PC-9 (cell line): ENCODE data around the gene JPH4.

Experiments used
- EZH2 ChIP-seq: fragments of 200-600 bp; sonication (generic); IDR thresholded peaks from 2 replicates; pipeline ENCODE4 v1.8.0; 2017; ENCODE audit warnings: antibody characterized with exemption, low read depth
- TF ChIP-seq, protein P1 (sequence below): fragments of 200-600 bp; sonication (generic); conservative IDR thresholded peaks from 2 replicates; pipeline ENCODE4 v1.6.1; 2017; ENCODE audit warnings: mixed run types, antibody characterized with exemption, mild to moderate bottlenecking, moderate library complexity

DNA sequence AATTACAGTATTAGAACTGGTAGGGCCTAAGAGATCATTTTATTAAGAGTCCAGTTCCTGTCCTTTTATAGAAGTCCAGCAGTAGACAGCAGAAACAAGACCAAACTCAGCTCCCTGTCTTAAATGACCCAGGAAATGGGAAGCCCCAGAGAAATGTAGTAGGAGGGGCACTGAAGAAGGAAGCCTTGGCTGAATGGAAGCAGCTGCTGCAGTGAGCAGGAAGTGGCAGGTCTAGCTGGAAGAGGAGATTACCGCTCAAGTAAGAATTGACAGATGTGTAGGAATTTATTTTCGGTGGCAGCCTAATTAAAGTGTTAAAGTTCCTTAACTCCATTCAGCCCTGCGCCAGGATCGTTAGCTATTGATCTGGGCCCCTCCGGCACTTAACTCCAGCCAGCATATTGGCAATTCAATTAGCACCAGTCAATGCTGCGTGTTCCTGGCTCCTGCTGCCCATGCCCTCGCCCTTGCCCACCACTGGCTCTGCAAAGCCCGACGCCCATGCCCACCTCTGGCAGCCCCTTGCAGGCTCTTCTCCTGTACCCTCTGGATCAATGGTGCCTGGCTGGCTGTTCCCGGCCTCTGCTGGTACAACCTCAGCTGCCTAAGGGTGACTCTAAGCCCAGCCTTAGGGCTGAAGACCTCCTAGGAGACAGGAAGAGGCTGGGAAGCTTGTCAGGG lies 48.1 kb downstream of the JPH4 start:
- TF ChIP-seq, protein P1, sequence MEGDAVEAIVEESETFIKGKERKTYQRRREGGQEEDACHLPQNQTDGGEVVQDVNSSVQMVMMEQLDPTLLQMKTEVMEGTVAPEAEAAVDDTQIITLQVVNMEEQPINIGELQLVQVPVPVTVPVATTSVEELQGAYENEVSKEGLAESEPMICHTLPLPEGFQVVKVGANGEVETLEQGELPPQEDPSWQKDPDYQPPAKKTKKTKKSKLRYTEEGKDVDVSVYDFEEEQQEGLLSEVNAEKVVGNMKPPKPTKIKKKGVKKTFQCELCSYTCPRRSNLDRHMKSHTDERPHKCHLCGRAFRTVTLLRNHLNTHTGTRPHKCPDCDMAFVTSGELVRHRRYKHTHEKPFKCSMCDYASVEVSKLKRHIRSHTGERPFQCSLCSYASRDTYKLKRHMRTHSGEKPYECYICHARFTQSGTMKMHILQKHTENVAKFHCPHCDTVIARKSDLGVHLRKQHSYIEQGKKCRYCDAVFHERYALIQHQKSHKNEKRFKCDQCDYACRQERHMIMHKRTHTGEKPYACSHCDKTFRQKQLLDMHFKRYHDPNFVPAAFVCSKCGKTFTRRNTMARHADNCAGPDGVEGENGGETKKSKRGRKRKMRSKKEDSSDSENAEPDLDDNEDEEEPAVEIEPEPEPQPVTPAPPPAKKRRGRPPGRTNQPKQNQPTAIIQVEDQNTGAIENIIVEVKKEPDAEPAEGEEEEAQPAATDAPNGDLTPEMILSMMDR = no peak
- no peak for TF ChIP-seq EZH2
